Measurements from ENCODE around the gene KIF18B. TPM values are rescaled to one million over a fixed set of nuclear protein-coding genes. Genes with fewer than 3 reads are reported as not detected.

The KIF18B gene
- total and polyA plus RNA-seq, 2 of the 8 experiments (the other 6 are each of a cell fraction or from before 2014, with no cell fraction given), result 39.0 to 59.4 TPM

- TF ChIP-seq POLR2AphosphoS5 (IDR thresholded peaks at IDR 0.05; ENCODE audit: low read depth, low read length) (no peak), EGR1 (IDR thresholded peaks at IDR 0.05; ENCODE audit: borderline replicate concordance, low read depth, low read length) (no peak), CHD7 (IDR thresholded peaks at IDR 0.05; ENCODE audit: insufficient replicate concordance, low read length) (no peak), KDM5A (IDR thresholded peaks at IDR 0.05; ENCODE audit: low read length) (no peak), TCF12 (IDR thresholded peaks at IDR 0.05; ENCODE audit: low read depth, low read length) (no peak), CHD1 (IDR thresholded peaks at IDR 0.05; ENCODE audit: low read depth, low read length) (no peak), HDAC2 (IDR thresholded peaks at IDR 0.05; ENCODE audit: borderline replicate concordance in 1 of 2, low read depth in 2 of 2, low read length in 2 of 2) (no peak), MAX (IDR thresholded peaks at IDR 0.05) (peak; percentile 93), FOSL1 (IDR thresholded peaks at IDR 0.05; ENCODE audit: insufficient read depth, low read depth, low read length) (no peak), RBBP5 (IDR thresholded peaks at IDR 0.05; ENCODE audit: borderline replicate concordance, low read depth, low read length) (peak; percentile 38; the same call in 1 of the 2 replicates)
Measured at GRCh38 chr17:44959821-44960531, 12.4 kb upstream of the KIF18B start (continued).
